SK-N-SH treated with all-trans-retinoic acid at 6 μM for 48 hours (cell line): ENCODE measurements around the gene TRAP1.
A peak's percentile ranks its signal among the peaks of the same experiment; 100 is the strongest.

Experiments
- BACH2 ChIP-seq: fragments of 250-450 bp; sonication (Bioruptor Pico); IDR thresholded peaks from 2 replicates; pipeline ENCODE4 v1.9.0; 2021; ENCODE audit warnings: mild to moderate bottlenecking, borderline replicate concordance
- ESRRG ChIP-seq: fragments of 250-450 bp; sonication (Bioruptor Pico); IDR thresholded peaks from 2 replicates; pipeline ENCODE4 v1.6.1; 2021; ENCODE audit warnings: mild to moderate bottlenecking
- ISL1 ChIP-seq: fragments of 250-450 bp; sonication (Bioruptor Pico); IDR thresholded peaks from 2 replicates; pipeline ENCODE4 v2.1.2; 2022; ENCODE audit warnings: mild to moderate bottlenecking, moderate library complexity
- OSR1 ChIP-seq: fragments of 250-450 bp; sonication (Bioruptor Pico); IDR thresholded peaks from 2 replicates; pipeline ENCODE4 v1.8.0; 2022; ENCODE audit warnings: moderate library complexity, mild to moderate bottlenecking, inconsistent platforms
- PATZ1 ChIP-seq: fragments of 250-450 bp; sonication (Bioruptor Pico); IDR thresholded peaks from 2 replicates; pipeline ENCODE4 v1.8.0; 2020; ENCODE audit warnings: mild to moderate bottlenecking, moderate library complexity, borderline replicate concordance
- RARB ChIP-seq: fragments of 250-450 bp; sonication (Bioruptor Pico); IDR thresholded peaks from 2 replicates; pipeline ENCODE4 v1.8.0; 2021; ENCODE audit warnings: mild to moderate bottlenecking, moderate library complexity
- TSHZ2 ChIP-seq: fragments of 250-450 bp; sonication (Bioruptor Pico); IDR thresholded peaks from 2 replicates; pipeline ENCODE4 v1.5.0; 2020; ENCODE audit warnings: mild to moderate bottlenecking, moderate library complexity
- ZNF565 ChIP-seq: fragments of 450-650 bp; formaldehyde crosslinking; conservative IDR thresholded peaks from 2 replicates; pipeline ENCODE4 v1.5.0; 2020; ENCODE audit warnings: low read depth, mild to moderate bottlenecking, moderate library complexity
- ZNF8 ChIP-seq: fragments of 450-650 bp; formaldehyde crosslinking; IDR thresholded peaks from 2 replicates; pipeline ENCODE4 v1.5.0; 2020; ENCODE audit warnings: mild to moderate bottlenecking, moderate library complexity

GRCh38 chr16:3717235-3718018 is at the start of gene TRAP1:
- TF ChIP-seq PATZ1, result no peak
- TF ChIP-seq BACH2 (CRISPR knock-in tag), result no peak
- no peak for TF ChIP-seq ISL1
- no peak for TF ChIP-seq RARB (CRISPR knock-in tag)
- no peak for TF ChIP-seq ZNF8
- no peak for TF ChIP-seq TSHZ2
- TF ChIP-seq ESRRG (CRISPR knock-in tag), result peak; percentile 80; the same call in 1 of the 2 replicates
- no peak for TF ChIP-seq ZNF565 (CRISPR knock-in tag)
- TF ChIP-seq OSR1 (CRISPR knock-in tag), result no peak
